ENCODE measurements around the gene C1QTNF9.
"Not testable (repeated sequence)": the region's sequence is repeated elsewhere in the genome, so short reads cannot be mapped to it uniquely, and the experiment has no call there.

DNA sequence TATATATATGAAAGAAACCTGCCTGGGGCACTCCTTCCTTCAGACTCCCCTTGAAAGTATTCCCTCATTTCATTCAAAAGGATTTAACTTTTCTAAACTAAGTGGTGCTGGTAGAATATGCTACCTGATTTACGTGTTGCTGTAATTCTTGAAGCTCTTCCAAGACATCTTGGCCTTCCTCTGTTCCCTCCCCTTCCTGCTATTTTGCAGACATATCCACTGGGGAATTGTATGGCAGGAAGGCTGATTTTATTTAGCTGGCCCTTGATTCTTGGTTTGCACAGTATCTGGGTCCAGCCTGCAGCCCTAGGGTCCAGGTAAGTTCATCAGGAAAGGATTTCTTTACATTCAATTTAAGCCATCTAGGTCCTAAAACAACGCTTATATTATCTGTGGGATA is at the start of gene C1QTNF9:
- not testable (repeated sequence) for TF ChIP-seq CTCF, POLR2A (IDR thresholded peaks at IDR 0.05)

All from right lobe of liver (tissue), 4 donors.